Progenitor cell of endocrine pancreas (in vitro differentiated cells): Measurements from ENCODE around the gene PDE9A. TPM values are rescaled to one million over a fixed set of nuclear protein-coding genes. Genes with fewer than 3 reads are reported as not detected.

Experiments used
- DNase-seq: peaks from one replicate; pipeline ENCODE4 v3.0.0; 2021; ENCODE audit warnings: low spot score; ENCODE audit not compliant: unreplicated experiment
- H3K27ac Mint-ChIP-seq: 2 replicates; pipeline ENCODE4 v1.8.0; 2021; ENCODE audit warnings: mild to moderate bottlenecking, moderate library complexity, mixed read lengths
- H3K27me3 Mint-ChIP-seq: 2 replicates; pipeline ENCODE4 v1.8.0; 2021; ENCODE audit warnings: mixed read lengths
- H3K36me3 Mint-ChIP-seq: 2 replicates; pipeline ENCODE4 v1.8.0; 2022; ENCODE audit warnings: mixed read lengths; ENCODE audit not compliant: insufficient read depth
- H3K4me1 Mint-ChIP-seq: 2 replicates; pipeline ENCODE4 v1.8.0; 2021; ENCODE audit warnings: low read depth, mixed read lengths
- H3K4me3 Mint-ChIP-seq: 2 replicates; pipeline ENCODE4 v1.8.0; 2021; ENCODE audit warnings: low read depth, mild to moderate bottlenecking, moderate library complexity, mixed read lengths
- H3K9me3 Mint-ChIP-seq: 2 replicates; pipeline ENCODE4 v1.8.0; 2021; ENCODE audit warnings: low read depth, mixed read lengths
- CTCF ChIP-seq: fragments of 200-600 bp; sonication (generic); IDR thresholded peaks from one replicate; pipeline ENCODE4 v1.5.0; 2021; ENCODE audit warnings: antibody characterized with exemption, mild to moderate bottlenecking; ENCODE audit not compliant: unreplicated experiment
- total RNA-seq: library from RNA; stranded (reverse); gene quantifications from 2 replicates; pipeline ENCODE4 v1.2.1, GENCODE V29; 2021

The PDE9A gene
- total RNA-seq, 1 donor from 2014 or later, result 57.0 TPM

DNA sequence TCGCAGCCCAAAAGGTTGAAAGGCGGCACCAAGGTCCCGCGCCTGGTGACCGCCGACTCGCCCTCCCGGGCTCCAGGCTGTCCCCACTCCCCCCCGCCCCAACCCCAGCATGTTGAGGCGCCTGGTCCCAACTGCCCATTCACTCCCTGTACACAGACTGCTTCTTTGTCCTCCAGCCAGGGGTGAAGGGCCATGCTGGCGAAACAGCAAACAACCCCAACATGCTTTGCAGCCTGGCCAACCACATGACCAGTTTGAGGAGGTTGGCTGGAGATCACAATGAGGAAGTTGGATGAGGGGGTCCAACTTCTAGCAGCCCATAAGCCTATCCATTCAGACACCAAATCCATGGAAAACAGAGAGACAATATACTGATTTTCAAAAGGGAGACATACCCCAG lies 13.5 kb downstream of the PDE9A start:
- H3K9me3 Mint-ChIP-seq, result no peaks in the 10 kb centered on the region
- H3K27me3 Mint-ChIP-seq, result no peaks in the 10 kb centered on the region

GRCh38 chr21:42668298-42668992 lies 15.0 kb downstream of the PDE9A start:
- H3K27ac Mint-ChIP-seq, result no peak overlapping the region
- TF ChIP-seq CTCF, result no peak
- H3K4me1 Mint-ChIP-seq, result peaks cover 12% of the 10 kb centered on the region
- peaks cover 7% of the 10 kb centered on the region for H3K36me3 Mint-ChIP-seq
- H3K4me3 Mint-ChIP-seq, result no peak overlapping the region
- DNase-seq, result no peak
- no peaks in the 10 kb centered on the region for H3K9me3 Mint-ChIP-seq
- H3K27me3 Mint-ChIP-seq, result no peaks in the 10 kb centered on the region

More for the DNA sequence above, 13.5 kb downstream of the PDE9A start:
- DNase-seq, result no peak
- Mint-ChIP-seq H3K27ac (no peak overlapping the region), H3K4me1 (peaks cover 5% of the 10 kb centered on the region), H3K4me3 (no peak overlapping the region), H3K36me3 (peaks cover 7% of the 10 kb centered on the region)
- TF ChIP-seq CTCF, result no peak

DNA sequence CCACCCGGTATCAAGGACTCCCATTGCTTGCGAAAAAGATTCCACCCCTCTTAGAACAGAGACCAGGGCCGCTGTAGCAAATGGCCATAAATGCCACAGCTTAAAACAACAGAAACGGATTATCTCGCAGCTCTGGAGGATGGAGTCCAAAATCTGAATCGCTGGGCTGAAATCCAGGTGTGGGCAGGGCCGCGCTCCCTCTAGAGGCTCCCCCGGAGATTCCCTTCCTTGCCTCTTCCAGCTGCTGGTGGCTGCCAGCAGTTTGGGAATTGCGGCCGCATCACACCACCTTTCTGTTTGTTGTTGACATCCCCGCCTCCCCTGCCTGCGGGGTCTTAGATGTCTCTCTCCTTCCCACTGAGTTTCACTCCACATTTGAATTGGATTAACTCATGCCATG lies 15.6 kb downstream of the PDE9A start:
- DNase-seq, result no peak
- TF ChIP-seq CTCF, result peak; percentile 29
- Mint-ChIP-seq H3K27me3 (no peaks in the 10 kb centered on the region), H3K4me3 (no peak overlapping the region), H3K9me3 (no peaks in the 10 kb centered on the region), H3K36me3 (peaks cover 7% of the 10 kb centered on the region), H3K27ac (no peak overlapping the region), H3K4me1 (peaks cover 15% of the 10 kb centered on the region)

GRCh38 chr21:42670058-42670880 lies 16.8 kb downstream of the PDE9A start:
- Mint-ChIP-seq H3K27me3 (no peaks in the 10 kb centered on the region), H3K9me3 (no peaks in the 10 kb centered on the region), H3K36me3 (peaks cover 6% of the 10 kb centered on the region), H3K4me3 (no peak overlapping the region), H3K27ac (no peak overlapping the region), H3K4me1 (peaks cover 17% of the 10 kb centered on the region)
- no peak for TF ChIP-seq CTCF
- no peak for DNase-seq

DNA sequence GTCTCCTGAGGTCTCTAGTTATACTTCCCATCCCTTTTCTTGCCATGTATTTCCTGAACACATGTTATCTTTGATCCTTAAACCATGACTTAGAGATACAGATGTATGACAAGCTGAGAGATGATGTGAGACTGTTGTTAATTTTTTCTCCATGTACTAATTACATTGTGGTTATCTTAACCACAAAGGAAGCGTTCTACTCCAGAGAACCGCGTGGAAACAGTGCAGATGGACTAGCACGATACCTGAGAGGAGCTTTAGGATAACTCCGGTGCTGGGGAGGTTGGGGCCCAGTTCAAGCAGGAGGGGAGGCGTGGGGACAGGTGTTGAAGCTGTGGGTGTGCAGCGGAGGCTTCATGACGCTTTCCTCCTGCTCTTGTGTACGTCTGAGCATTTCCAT lies 17.5 kb downstream of the PDE9A start:
- H3K4me3 Mint-ChIP-seq, result no peak overlapping the region
- H3K4me1 Mint-ChIP-seq, result peaks cover 17% of the 10 kb centered on the region
- no peak overlapping the region for H3K27ac Mint-ChIP-seq

More for the DNA sequence above, 17.5 kb downstream of the PDE9A start:
- Mint-ChIP-seq H3K9me3 (no peaks in the 10 kb centered on the region), H3K36me3 (peaks cover 11% of the 10 kb centered on the region), H3K27me3 (no peaks in the 10 kb centered on the region)
- no peak for DNase-seq
- TF ChIP-seq CTCF, result no peak
